HL-60 (cell line): ENCODE measurements around the gene RETREG2.

Source experiments
- DNase-seq, 2 experiments: peaks; one replicate each; pipeline ENCODE4 v3.0.0-alpha.2; 2010 to 2020; ENCODE audit warnings: low read depth in 1 of 2, low spot score in 1 of 2
- H3K27ac ChIP-seq: fragments of 250-450 bp; sonication (Bioruptor Pico); replicated peaks from 2 replicates; pipeline ENCODE4 v1.5.1; 2020; ENCODE audit warnings: mild to moderate bottlenecking, moderate library complexity
- H3K27me3 ChIP-seq: fragments of 250-450 bp; sonication (Bioruptor Pico); 2 replicates; pipeline ENCODE4 v1.5.1; 2021; ENCODE audit warnings: mild to moderate bottlenecking, moderate library complexity; ENCODE audit not compliant: insufficient read depth, poor library complexity, severe bottlenecking
- H3K4me3 ChIP-seq: replicated peaks from 2 replicates; pipeline ENCODE4 v1.5.1; 2011; ENCODE audit warnings: mild to moderate bottlenecking, control low read depth, low read length; ENCODE audit not compliant: insufficient read depth
- CTCF ChIP-seq: IDR thresholded peaks from one replicate; pipeline ENCODE4 v1.5.1; 2011; ENCODE audit warnings: low read length, control low read depth, inconsistent platforms; ENCODE audit not compliant: insufficient read depth
- GABPA ChIP-seq: IDR thresholded peaks from 2 replicates; pipeline ENCODE4 v1.6.1; 2012; ENCODE audit warnings: low read depth
- POLR2AphosphoS5 ChIP-seq: IDR thresholded peaks from 2 replicates; pipeline ENCODE4 v1.6.1; 2012; ENCODE audit warnings: low read depth
- REST ChIP-seq: IDR thresholded peaks from 2 replicates; pipeline ENCODE4 v1.6.1; 2012; ENCODE audit warnings: low read depth; ENCODE audit not compliant: insufficient replicate concordance
- SPI1 ChIP-seq: IDR thresholded peaks from 2 replicates; pipeline ENCODE4 v1.6.1; 2012; ENCODE audit warnings: low read depth, mild to moderate bottlenecking, borderline replicate concordance

RETREG2 gene

GRCh38 chr2:219129589-219129988 is 48.5 kb upstream of the RETREG2 start:
- no peaks in the 10 kb centered on the region for H3K27me3 ChIP-seq
- no peak for TF ChIP-seq SPI1
- no peak for TF ChIP-seq CTCF
- H3K27ac ChIP-seq: no peak overlapping the region
- no peak overlapping the region for H3K4me3 ChIP-seq
- no peak for DNase-seq

GRCh38 chr2:219131327-219131726 is 46.7 kb upstream of the RETREG2 start:
- no peak for TF ChIP-seq POLR2AphosphoS5
- TF ChIP-seq REST: no peak
- no peak for TF ChIP-seq GABPA
- TF ChIP-seq CTCF: no peak
- no peak for TF ChIP-seq SPI1
- Histone ChIP-seq H3K4me3 (no peak overlapping the region), H3K27me3 (no peaks in the 10 kb centered on the region), H3K27ac (no peak overlapping the region)
- no peak for DNase-seq

GRCh38 chr2:219131744-219132143 is 46.3 kb upstream of the RETREG2 start:
- Histone ChIP-seq H3K4me3 (no peak overlapping the region), H3K27me3 (no peaks in the 10 kb centered on the region), H3K27ac (no peak overlapping the region)
- no peak for DNase-seq
- TF ChIP-seq REST: no peak
- no peak for TF ChIP-seq GABPA
- no peak for TF ChIP-seq POLR2AphosphoS5
- no peak for TF ChIP-seq CTCF
- TF ChIP-seq SPI1: no peak

GRCh38 chr2:219133976-219134375 is 44.1 kb upstream of the RETREG2 start:
- no peak overlapping the region for H3K27ac ChIP-seq
- TF ChIP-seq SPI1: no peak
- TF ChIP-seq CTCF: no peak
- no peak for TF ChIP-seq GABPA
- TF ChIP-seq REST: no peak
- TF ChIP-seq POLR2AphosphoS5: no peak
- H3K27me3 ChIP-seq: no peaks in the 10 kb centered on the region
- H3K4me3 ChIP-seq: no peak overlapping the region
- peak in 1 of 2 experiments; percentile 36 for DNase-seq
